HEK293 (cell line): Measurements from ENCODE around the gene TSPAN17.

Experiments used
- GLIS1 ChIP-seq: fragments of 450-650 bp; formaldehyde crosslinking; IDR thresholded peaks from 2 replicates; pipeline ENCODE4 v1.5.1; 2016; ENCODE audit warnings: missing biosample characterization, missing genetic modification characterization
- GLIS2 ChIP-seq: fragments of 450-650 bp; formaldehyde crosslinking; IDR thresholded peaks from 2 replicates; pipeline ENCODE4 v1.5.1; 2016; ENCODE audit warnings: missing biosample characterization, missing genetic modification characterization
- KLF10 ChIP-seq: fragments of 450-650 bp; IDR thresholded peaks from 2 replicates; pipeline ENCODE4 v1.5.1; 2018; ENCODE audit warnings: missing biosample characterization, mild to moderate bottlenecking, missing genetic modification characterization
- MYNN ChIP-seq: fragments of 450-650 bp; formaldehyde crosslinking; IDR thresholded peaks from 2 replicates; pipeline ENCODE4 v1.5.1; 2016; ENCODE audit warnings: missing biosample characterization, missing genetic modification characterization, borderline replicate concordance
- MZF1 ChIP-seq: fragments of 450-650 bp; formaldehyde crosslinking; IDR thresholded peaks from 2 replicates; pipeline ENCODE4 v1.5.1; 2017; ENCODE audit warnings: missing biosample characterization, missing genetic modification characterization, borderline replicate concordance
- SALL2 ChIP-seq: fragments of 450-650 bp; formaldehyde crosslinking; IDR thresholded peaks from 2 replicates; pipeline ENCODE4 v1.5.0; 2017; ENCODE audit warnings: missing biosample characterization, mild to moderate bottlenecking, missing genetic modification characterization, borderline replicate concordance
- SP7 ChIP-seq: fragments of 450-650 bp; formaldehyde crosslinking; IDR thresholded peaks from 2 replicates; pipeline ENCODE4 v1.5.1; 2016; ENCODE audit warnings: missing biosample characterization, missing genetic modification characterization
- TCF7L2 ChIP-seq: IDR thresholded peaks from 2 replicates; pipeline ENCODE4 v1.6.1; 2011; ENCODE audit warnings: low read depth, mild to moderate bottlenecking, inconsistent platforms, low read length, moderate library complexity, borderline replicate concordance
- ZBTB1 ChIP-seq: fragments of 450-650 bp; formaldehyde crosslinking; IDR thresholded peaks from 2 replicates; pipeline ENCODE4 v1.5.1; 2016; ENCODE audit warnings: missing biosample characterization, missing genetic modification characterization
- ZBTB17 ChIP-seq: fragments of 450-650 bp; formaldehyde crosslinking; IDR thresholded peaks from 2 replicates; pipeline ENCODE4 v1.5.1; 2016; ENCODE audit warnings: missing biosample characterization, missing genetic modification characterization
- ZBTB48 ChIP-seq: fragments of 450-650 bp; formaldehyde crosslinking; IDR thresholded peaks from 2 replicates; pipeline ENCODE4 v1.5.1; 2016; ENCODE audit warnings: missing biosample characterization, missing genetic modification characterization
- ZNF155 ChIP-seq: fragments of 450-650 bp; formaldehyde crosslinking; IDR thresholded peaks from 2 replicates; pipeline ENCODE4 v1.5.1; 2016; ENCODE audit warnings: missing biosample characterization, missing genetic modification characterization
- ZNF16 ChIP-seq: fragments of 450-650 bp; formaldehyde crosslinking; IDR thresholded peaks from 2 replicates; pipeline ENCODE4 v1.5.1; 2016; ENCODE audit warnings: low read depth, missing biosample characterization, missing genetic modification characterization
- ZNF174 ChIP-seq: fragments of 450-650 bp; formaldehyde crosslinking; IDR thresholded peaks from 2 replicates; pipeline ENCODE4 v1.5.0; 2017; ENCODE audit warnings: missing biosample characterization, mild to moderate bottlenecking, missing genetic modification characterization
- ZNF221 ChIP-seq: fragments of 450-650 bp; formaldehyde crosslinking; IDR thresholded peaks from 2 replicates; pipeline ENCODE4 v1.5.1; 2017; ENCODE audit warnings: missing biosample characterization, missing genetic modification characterization, borderline replicate concordance
- ZNF24 ChIP-seq: fragments of 450-650 bp; formaldehyde crosslinking; IDR thresholded peaks from 2 replicates; pipeline ENCODE4 v1.5.1; 2016; ENCODE audit warnings: missing biosample characterization, missing genetic modification characterization
- ZNF292 ChIP-seq: fragments of 450-650 bp; formaldehyde crosslinking; IDR thresholded peaks from 2 replicates; pipeline ENCODE4 v1.5.1; 2016; ENCODE audit warnings: low read depth, missing biosample characterization, missing genetic modification characterization, borderline replicate concordance
- ZNF302 ChIP-seq: fragments of 450-650 bp; formaldehyde crosslinking; IDR thresholded peaks from 2 replicates; pipeline ENCODE4 v1.5.1; 2016; ENCODE audit warnings: missing biosample characterization, missing genetic modification characterization, low read depth
- ZNF341 ChIP-seq: fragments of 450-650 bp; formaldehyde crosslinking; IDR thresholded peaks from 2 replicates; pipeline ENCODE4; 2016; ENCODE audit warnings: low read depth, missing biosample characterization, missing genetic modification characterization
- ZNF354C ChIP-seq: fragments of 450-650 bp; formaldehyde crosslinking; IDR thresholded peaks from 2 replicates; pipeline ENCODE4 v1.5.1; 2016; ENCODE audit warnings: missing biosample characterization, missing genetic modification characterization, low read depth, borderline replicate concordance
- ZNF37A ChIP-seq: fragments of 450-650 bp; IDR thresholded peaks from 2 replicates; pipeline ENCODE4 v1.5.1; 2018; ENCODE audit warnings: missing biosample characterization, missing genetic modification characterization
- ZNF600 ChIP-seq: fragments of 450-650 bp; formaldehyde crosslinking; IDR thresholded peaks from 2 replicates; pipeline ENCODE4 v1.5.1; 2016; ENCODE audit warnings: missing biosample characterization, missing genetic modification characterization
- ZNF624 ChIP-seq: fragments of 450-650 bp; formaldehyde crosslinking; IDR thresholded peaks from 2 replicates; pipeline ENCODE4 v1.5.1; 2017; ENCODE audit warnings: missing biosample characterization, missing genetic modification characterization
- ZNF768 ChIP-seq: fragments of 450-650 bp; formaldehyde crosslinking; IDR thresholded peaks from 2 replicates; pipeline ENCODE4 v1.5.1; 2018; ENCODE audit warnings: missing biosample characterization, mild to moderate bottlenecking, missing genetic modification characterization
- TF ChIP-seq, protein P1 (sequence below): fragments of 450-650 bp; formaldehyde crosslinking; IDR thresholded peaks from 2 replicates; pipeline ENCODE4 v1.5.1; 2017; ENCODE audit warnings: missing biosample characterization, missing genetic modification characterization
- TF ChIP-seq, protein P2 (sequence below): fragments of 450-650 bp; formaldehyde crosslinking; conservative IDR thresholded peaks from 2 replicates; pipeline ENCODE4 v1.5.1; 2016; ENCODE audit warnings: low read depth, missing biosample characterization, missing genetic modification characterization
- TF ChIP-seq, protein P3 (sequence below): fragments of 450-650 bp; formaldehyde crosslinking; IDR thresholded peaks from 2 replicates; pipeline ENCODE4 v1.5.1; 2016; ENCODE audit warnings: missing biosample characterization, missing genetic modification characterization

The TSPAN17 gene

DNA sequence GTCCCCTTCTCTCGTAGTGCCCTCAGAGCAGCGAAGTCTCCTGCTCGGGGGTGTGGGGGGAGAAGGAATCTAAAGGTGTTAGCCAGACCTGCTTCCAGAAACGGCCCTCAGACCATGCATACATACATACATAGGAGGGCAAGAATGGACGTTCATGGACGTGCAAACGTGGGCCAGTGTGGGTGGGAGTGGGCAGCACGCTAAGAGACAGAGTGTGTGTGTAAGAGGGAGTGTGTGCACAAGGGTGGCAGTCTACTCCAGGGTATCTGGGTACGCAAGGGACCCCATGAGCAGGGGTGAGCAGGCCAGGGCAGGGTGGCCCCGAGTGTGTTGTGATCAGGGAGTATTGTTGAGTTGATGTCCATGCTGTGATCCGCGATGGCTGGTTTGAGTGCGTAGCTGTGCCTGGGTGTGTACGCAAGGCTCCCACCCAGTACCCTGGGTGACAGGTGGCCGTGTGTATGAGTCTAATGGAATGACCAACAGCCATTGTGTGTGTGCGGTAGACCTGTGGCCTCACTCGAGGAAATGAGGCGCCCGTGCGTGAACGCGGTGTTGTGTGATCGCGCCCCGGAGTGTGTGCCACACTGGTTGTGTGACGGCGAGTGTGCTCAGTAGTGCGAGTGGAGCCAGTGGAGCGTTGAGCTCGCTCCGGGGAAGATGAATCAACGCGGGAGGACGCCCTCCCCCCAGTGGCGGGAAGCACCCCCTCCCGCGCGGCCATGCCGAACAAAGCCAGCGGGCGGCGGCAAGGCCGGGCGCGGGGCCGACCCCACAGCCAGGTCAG, 38.2 kb upstream of the TSPAN17 start (continued):
- TF ChIP-seq ZNF16 (tag by site-specific recombination) (no peak), SALL2 (no peak), ZBTB1 (no peak), MZF1 (tag by site-specific recombination) (no peak), ZNF302 (tag by site-specific recombination) (no peak), ZBTB48 (tag by site-specific recombination) (no peak), KLF10 (tag by site-specific recombination) (peak; percentile 59; the same call in 1 of the 2 replicates), SP7 (tag by site-specific recombination) (peak; percentile 42), ZNF341 (no peak), ZNF37A (no peak), ZNF174 (tag by site-specific recombination) (no peak), ZNF155 (tag by site-specific recombination) (no peak), TCF7L2 (no peak), GLIS1 (tag by site-specific recombination) (peak; percentile 66), ZNF600 (tag by site-specific recombination) (peak; percentile 69), MYNN (tag by site-specific recombination) (no peak), ZNF624 (tag by site-specific recombination) (no peak), ZNF221 (tag by site-specific recombination) (no peak), GLIS2 (peak; percentile 81), ZNF768 (tag by site-specific recombination) (no peak), ZNF292 (no peak), ZNF354C (tag by site-specific recombination) (no peak), ZBTB17 (no peak), ZNF24 (tag by site-specific recombination) (no peak)
- TF ChIP-seq, protein P1, sequence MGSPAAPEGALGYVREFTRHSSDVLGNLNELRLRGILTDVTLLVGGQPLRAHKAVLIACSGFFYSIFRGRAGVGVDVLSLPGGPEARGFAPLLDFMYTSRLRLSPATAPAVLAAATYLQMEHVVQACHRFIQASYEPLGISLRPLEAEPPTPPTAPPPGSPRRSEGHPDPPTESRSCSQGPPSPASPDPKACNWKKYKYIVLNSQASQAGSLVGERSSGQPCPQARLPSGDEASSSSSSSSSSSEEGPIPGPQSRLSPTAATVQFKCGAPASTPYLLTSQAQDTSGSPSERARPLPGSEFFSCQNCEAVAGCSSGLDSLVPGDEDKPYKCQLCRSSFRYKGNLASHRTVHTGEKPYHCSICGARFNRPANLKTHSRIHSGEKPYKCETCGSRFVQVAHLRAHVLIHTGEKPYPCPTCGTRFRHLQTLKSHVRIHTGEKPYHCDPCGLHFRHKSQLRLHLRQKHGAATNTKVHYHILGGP (tag by site-specific recombination), result no peak
- TF ChIP-seq, protein P2, sequence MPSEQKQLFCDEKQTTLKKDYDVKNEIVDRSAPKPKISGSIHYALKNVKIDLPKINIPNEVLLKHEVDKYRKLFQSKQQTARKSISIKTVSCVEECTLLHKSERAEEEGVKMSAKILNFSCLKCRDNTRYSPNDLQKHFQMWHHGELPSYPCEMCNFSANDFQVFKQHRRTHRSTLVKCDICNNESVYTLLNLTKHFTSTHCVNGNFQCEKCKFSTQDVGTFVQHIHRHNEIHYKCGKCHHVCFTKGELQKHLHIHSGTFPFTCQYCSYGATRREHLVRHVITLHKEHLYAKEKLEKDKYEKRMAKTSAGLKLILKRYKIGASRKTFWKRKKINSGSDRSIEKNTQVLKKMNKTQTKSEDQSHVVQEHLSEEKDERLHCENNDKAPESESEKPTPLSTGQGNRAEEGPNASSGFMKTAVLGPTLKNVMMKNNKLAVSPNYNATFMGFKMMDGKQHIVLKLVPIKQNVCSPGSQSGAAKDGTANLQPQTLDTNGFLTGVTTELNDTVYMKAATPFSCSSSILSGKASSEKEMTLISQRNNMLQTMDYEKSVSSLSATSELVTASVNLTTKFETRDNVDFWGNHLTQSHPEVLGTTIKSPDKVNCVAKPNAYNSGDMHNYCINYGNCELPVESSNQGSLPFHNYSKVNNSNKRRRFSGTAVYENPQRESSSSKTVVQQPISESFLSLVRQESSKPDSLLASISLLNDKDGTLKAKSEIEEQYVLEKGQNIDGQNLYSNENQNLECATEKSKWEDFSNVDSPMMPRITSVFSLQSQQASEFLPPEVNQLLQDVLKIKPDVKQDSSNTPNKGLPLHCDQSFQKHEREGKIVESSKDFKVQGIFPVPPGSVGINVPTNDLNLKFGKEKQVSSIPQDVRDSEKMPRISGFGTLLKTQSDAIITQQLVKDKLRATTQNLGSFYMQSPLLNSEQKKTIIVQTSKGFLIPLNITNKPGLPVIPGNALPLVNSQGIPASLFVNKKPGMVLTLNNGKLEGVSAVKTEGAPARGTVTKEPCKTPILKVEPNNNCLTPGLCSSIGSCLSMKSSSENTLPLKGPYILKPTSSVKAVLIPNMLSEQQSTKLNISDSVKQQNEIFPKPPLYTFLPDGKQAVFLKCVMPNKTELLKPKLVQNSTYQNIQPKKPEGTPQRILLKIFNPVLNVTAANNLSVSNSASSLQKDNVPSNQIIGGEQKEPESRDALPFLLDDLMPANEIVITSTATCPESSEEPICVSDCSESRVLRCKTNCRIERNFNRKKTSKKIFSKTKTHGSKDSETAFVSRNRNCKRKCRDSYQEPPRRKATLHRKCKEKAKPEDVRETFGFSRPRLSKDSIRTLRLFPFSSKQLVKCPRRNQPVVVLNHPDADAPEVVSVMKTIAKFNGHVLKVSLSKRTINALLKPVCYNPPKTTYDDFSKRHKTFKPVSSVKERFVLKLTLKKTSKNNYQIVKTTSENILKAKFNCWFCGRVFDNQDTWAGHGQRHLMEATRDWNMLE (tag by site-specific recombination), result no peak
- TF ChIP-seq, protein P3, sequence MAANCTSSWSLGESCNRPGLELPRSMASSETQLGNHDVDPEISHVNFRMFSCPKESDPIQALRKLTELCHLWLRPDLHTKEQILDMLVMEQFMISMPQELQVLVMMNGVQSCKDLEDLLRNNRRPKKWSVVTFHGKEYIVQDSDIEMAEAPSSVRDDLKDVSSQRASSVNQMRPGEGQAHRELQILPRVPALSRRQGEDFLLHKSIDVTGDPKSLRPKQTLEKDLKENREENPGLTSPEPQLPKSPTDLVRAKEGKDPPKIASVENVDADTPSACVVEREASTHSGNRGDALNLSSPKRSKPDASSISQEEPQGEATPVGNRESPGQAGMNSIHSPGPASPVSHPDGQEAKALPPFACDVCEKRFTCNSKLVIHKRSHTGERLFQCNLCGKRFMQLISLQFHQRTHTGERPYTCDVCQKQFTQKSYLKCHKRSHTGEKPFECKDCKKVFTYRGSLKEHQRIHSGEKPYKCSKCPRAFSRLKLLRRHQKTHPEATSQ (tag by site-specific recombination), result no peak
